ENCODE data around the gene KDELR3.
A peak's percentile ranks its signal among the peaks of the same experiment; 100 is the strongest.

Gene KDELR3

GRCh38 chr22:38440747-38441350 is 27.0 kb upstream of the KDELR3 start:
- no peak for DNase-seq

- no peak for DNase-seq
These were observed 26.1 kb upstream of the KDELR3 start for GRCh38 chr22:38441620-38442287.

GRCh38 chr22:38442967-38443627 is 24.8 kb upstream of the KDELR3 start:
- DNase-seq, result no peak

GRCh38 chr22:38443628-38444521 is 24.0 kb upstream of the KDELR3 start:
- no peak for DNase-seq

- no peak for DNase-seq
These were observed 23.1 kb upstream of the KDELR3 start for GRCh38 chr22:38444783-38445182.

- no peak for DNase-seq
These were observed 21.8 kb upstream of the KDELR3 start for GRCh38 chr22:38446018-38446601.

- DNase-seq, result no peak
These were observed 18.8 kb upstream of the KDELR3 start for GRCh38 chr22:38448945-38449745.

- no peak for DNase-seq
These were observed 18.1 kb upstream of the KDELR3 start for GRCh38 chr22:38449776-38450175.

- DNase-seq, result no peak
These were observed 17.6 kb upstream of the KDELR3 start for GRCh38 chr22:38450234-38450797.

GRCh38 chr22:38451404-38451803 is 16.5 kb upstream of the KDELR3 start:
- DNase-seq, result no peak

- DNase-seq, result no peak
These were observed 16.0 kb upstream of the KDELR3 start for GRCh38 chr22:38451864-38452263.

GRCh38 chr22:38452373-38453065 is 15.4 kb upstream of the KDELR3 start:
- DNase-seq, result no peak

- no peak for DNase-seq
These were observed 14.7 kb upstream of the KDELR3 start for GRCh38 chr22:38453066-38453672.

- no peak for DNase-seq
These were observed 13.9 kb upstream of the KDELR3 start for GRCh38 chr22:38453996-38454352.

- peak in 1 of 5 experiments; percentile 27 for DNase-seq
These were observed 13.4 kb upstream of the KDELR3 start for GRCh38 chr22:38454353-38455075.

GRCh38 chr22:38455076-38455529 is 12.8 kb upstream of the KDELR3 start, which contains the start of gene KCNJ4:
Gene KCNJ4 (minus strand): TSS chr22:38455199. CDS start chr22:38428132, 27,067 bp downstream.
- no peak for DNase-seq

- DNase-seq, result peak in 1 of 5 experiments; percentile 21
These were observed 12.2 kb upstream of the KDELR3 start for GRCh38 chr22:38455530-38456271.

GRCh38 chr22:38456272-38456835 is 11.5 kb upstream of the KDELR3 start:
- DNase-seq, result no peak
